Stimulated activated memory B cell treated with anti-CD40 and anti-IgM and Interleukin-4, amounts not matched to agents 10 μg/mL and 1 μg/mL and 100 μg/mL, for 72 hours (primary cell): ENCODE measurements around the gene HNRNPLL.

Experiments used
- ATAC-seq: fragments of 150-1000 bp; cut with Tn5 transposase; 2 replicates; pipeline ENCODE4 v1.10.0; 2021
- H3K27ac Mint-ChIP-seq: one replicate; pipeline ENCODE4 v1.8.0; 2022; ENCODE audit warnings: mild to moderate bottlenecking, mixed read lengths
- H3K27me3 Mint-ChIP-seq: one replicate; pipeline ENCODE4 v1.8.0; 2022; ENCODE audit warnings: mixed read lengths
- H3K36me3 Mint-ChIP-seq: one replicate; pipeline ENCODE4 v1.8.0; 2022; ENCODE audit warnings: mixed read lengths
- H3K4me1 Mint-ChIP-seq: one replicate; pipeline ENCODE4 v1.8.0; 2022; ENCODE audit warnings: mixed read lengths
- H3K4me3 Mint-ChIP-seq: one replicate; pipeline ENCODE4 v1.8.0; 2022; ENCODE audit warnings: mild to moderate bottlenecking, moderate library complexity, mixed read lengths
- H3K9me3 Mint-ChIP-seq: one replicate; pipeline ENCODE4 v1.8.0; 2022; ENCODE audit warnings: mixed read lengths

HNRNPLL gene

DNA sequence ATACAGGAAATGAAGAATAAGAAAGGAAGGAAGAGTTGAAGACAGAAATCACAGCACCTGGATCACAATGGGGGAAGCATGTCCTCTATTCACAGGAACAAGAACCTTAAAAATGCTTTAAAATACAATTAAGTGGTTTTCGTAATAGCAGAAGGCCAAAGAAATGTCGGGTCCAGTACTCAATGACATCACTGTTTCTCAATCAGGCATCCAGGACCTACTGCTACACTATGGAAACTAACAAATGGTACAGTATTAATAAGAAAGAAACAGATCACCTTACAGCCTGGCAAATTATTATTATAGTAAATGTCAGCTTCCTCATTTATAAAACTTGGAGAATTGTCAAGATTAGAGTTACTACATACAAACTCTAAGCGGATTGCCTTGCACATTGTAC is 15.8 kb downstream of the HNRNPLL start:
- no peak overlapping the region for H3K4me3 Mint-ChIP-seq
- H3K36me3 Mint-ChIP-seq, result peaks cover 5% of the 10 kb centered on the region
- H3K4me1 Mint-ChIP-seq, result no peaks in the 10 kb centered on the region
- no peak overlapping the region for H3K27ac Mint-ChIP-seq
- H3K9me3 Mint-ChIP-seq, result no peaks in the 10 kb centered on the region
- no peak for ATAC-seq
- H3K27me3 Mint-ChIP-seq, result peaks cover 34% of the 10 kb centered on the region

DNA sequence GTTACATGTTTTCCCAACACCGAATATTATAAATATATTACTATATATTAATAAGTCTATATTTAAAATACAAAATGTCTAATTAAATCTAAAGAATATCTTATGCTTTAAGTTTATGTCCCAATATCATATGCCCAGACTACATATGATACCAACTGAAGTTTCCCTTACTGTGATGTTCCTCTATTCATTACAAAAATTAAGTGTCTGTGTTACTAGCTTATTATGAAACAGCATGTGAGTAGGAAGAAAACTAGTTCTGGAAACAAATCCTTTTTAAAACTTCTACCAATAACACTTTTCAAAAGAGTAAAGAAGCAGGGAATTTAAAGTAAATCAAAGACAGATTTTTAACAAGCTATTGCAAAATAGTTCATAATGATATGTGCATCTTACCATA is 17.8 kb downstream of the HNRNPLL start:
- no peak overlapping the region for H3K27ac Mint-ChIP-seq
- H3K9me3 Mint-ChIP-seq, result no peaks in the 10 kb centered on the region
- ATAC-seq, result no peak
- H3K36me3 Mint-ChIP-seq, result peaks cover 5% of the 10 kb centered on the region
- no peak overlapping the region for H3K4me3 Mint-ChIP-seq
- H3K27me3 Mint-ChIP-seq, result peaks cover 27% of the 10 kb centered on the region
- no peaks in the 10 kb centered on the region for H3K4me1 Mint-ChIP-seq

DNA sequence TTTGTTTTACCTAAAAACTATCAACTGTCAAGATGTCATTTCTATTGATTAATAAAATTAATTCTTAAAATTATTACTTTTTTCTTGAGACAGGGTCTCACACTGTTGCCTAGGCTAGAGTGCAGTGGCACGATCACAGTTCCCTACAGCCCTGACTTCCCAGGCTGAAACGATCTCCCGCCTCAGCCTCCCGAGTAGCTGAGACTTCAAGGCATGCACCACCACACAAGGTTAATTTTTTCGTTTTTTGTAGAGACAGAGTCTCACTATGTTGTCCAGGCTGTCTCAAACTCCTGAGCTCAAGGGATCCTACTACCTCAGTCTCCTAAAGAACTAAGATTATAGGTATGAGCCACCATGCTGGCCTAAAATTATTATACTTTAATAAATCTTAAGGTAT is 18.7 kb downstream of the HNRNPLL start:
- H3K4me3 Mint-ChIP-seq, result no peak overlapping the region
- no peak for ATAC-seq
- no peaks in the 10 kb centered on the region for H3K4me1 Mint-ChIP-seq
- H3K9me3 Mint-ChIP-seq, result no peaks in the 10 kb centered on the region
- peaks cover 5% of the 10 kb centered on the region for H3K36me3 Mint-ChIP-seq
- H3K27me3 Mint-ChIP-seq, result peaks cover 24% of the 10 kb centered on the region
- no peak overlapping the region for H3K27ac Mint-ChIP-seq

DNA sequence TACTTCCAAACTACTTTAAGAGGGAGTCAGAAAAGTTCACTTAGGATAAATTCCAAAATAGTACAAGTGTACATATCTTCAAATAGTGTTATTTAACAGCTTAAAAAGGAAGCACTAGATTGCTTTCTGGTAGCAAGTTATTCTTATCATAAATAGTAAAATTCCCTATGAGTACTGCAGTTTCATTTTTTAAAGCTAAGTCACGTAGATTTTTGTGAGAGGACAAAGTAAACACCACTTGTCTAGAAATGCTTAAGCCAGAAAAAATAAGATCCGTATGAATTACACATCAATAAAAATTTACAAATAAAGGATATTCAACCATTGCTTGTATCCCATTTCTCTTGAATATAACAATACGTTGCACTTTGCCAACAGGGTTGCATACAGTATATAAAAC is 19.2 kb downstream of the HNRNPLL start:
- ATAC-seq, result no peak
- Mint-ChIP-seq H3K36me3 (peaks cover 5% of the 10 kb centered on the region), H3K4me1 (no peaks in the 10 kb centered on the region), H3K27ac (no peak overlapping the region), H3K9me3 (no peaks in the 10 kb centered on the region), H3K27me3 (peaks cover 26% of the 10 kb centered on the region), H3K4me3 (no peak overlapping the region)

DNA sequence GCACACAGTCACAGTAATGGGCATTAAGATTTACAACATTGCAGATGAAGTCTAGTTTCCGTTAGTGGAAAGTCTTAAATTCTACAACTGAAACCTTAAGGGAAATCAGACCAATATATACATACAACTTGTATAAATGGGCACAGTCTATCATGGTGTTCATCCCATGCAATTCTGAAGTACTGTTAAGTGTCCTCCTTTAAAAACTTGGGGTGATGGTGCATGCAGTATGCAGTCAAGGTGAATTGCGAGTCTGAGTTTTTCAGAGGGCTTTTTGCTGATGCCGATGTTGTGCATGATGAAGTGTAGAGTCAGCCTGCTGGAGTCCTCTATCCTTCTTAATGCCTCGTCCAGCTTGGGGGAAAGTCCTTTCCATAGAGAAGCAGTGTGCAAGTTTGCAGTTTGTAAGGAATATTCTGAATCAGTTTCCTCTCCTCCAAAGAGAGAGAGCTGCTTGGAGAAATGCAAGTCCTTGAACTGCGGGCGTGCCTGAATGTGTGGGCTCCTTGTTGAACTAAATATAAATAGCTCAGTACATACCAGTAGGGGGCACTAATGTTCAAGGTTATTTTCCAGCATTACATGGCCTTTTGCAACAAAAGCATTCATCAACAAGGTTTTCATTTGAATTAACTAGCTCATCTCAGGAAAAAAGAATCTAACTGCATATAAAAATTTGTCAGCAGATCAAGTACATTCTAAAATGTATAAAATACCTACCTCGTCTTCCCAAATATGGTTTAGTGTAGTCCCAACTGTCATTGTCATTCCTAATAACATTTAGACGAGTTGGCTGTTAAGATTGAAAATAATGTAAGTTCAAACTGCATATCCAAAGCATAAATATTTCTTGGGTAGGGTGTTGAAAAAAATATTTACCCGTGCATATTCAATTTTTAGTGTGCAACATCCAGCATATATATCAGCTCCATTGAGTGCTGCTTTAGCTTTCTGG is 21.3 kb downstream of the HNRNPLL start:
- peaks cover 18% of the 10 kb centered on the region for H3K27me3 Mint-ChIP-seq
- ATAC-seq, result no peak
- H3K4me3 Mint-ChIP-seq, result no peak overlapping the region
- H3K36me3 Mint-ChIP-seq, result no peaks in the 10 kb centered on the region
- no peaks in the 10 kb centered on the region for H3K9me3 Mint-ChIP-seq
- no peak overlapping the region for H3K27ac Mint-ChIP-seq
- H3K4me1 Mint-ChIP-seq, result no peaks in the 10 kb centered on the region

DNA sequence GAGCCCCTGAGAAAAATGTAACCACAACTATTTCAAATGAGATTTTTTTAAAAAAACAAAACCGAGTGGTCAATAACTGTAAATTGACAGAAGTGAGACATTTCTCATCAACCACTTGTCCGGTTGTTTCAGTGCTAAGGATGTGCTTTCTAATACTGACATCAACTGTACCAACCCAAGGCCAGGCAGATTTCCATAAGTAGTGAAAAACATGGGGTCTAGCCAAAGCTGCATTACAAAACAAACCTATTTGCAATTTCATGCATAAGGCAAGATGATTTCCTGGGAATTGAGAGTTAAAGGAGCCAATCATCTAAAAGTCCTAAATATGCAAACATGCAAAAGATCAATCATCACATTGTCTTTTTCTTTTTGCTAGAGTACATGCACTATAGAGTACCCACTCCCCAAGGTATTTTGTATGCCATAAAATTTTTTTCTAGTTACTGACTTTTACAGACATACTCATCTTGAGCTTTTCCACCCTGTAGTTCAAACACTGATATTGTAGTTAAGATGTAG is 22.6 kb downstream of the HNRNPLL start:
- Mint-ChIP-seq H3K4me3 (no peak overlapping the region), H3K36me3 (no peaks in the 10 kb centered on the region), H3K27me3 (peaks cover 23% of the 10 kb centered on the region), H3K27ac (no peak overlapping the region), H3K9me3 (no peaks in the 10 kb centered on the region), H3K4me1 (no peaks in the 10 kb centered on the region)
- ATAC-seq, result no peak

DNA sequence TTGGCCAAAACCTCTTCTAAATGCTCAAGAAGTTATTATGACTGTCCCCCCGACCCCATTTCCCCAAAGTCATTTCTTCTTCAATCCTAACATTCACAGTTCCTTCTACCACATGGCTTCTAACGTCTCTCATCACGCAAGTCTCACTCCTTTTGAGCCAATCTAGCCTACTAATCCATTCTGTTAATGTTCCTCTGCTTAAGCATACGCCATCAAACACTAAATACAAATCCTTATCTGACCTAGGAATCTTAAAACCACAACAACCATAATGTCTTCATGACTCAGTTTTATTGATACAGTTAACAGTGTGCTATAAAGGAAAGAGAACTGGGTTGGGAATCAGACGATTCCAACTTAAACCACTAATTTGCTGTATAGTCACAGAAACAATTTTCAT is 23.9 kb downstream of the HNRNPLL start:
- no peak for ATAC-seq
- H3K36me3 Mint-ChIP-seq, result no peaks in the 10 kb centered on the region

DNA sequence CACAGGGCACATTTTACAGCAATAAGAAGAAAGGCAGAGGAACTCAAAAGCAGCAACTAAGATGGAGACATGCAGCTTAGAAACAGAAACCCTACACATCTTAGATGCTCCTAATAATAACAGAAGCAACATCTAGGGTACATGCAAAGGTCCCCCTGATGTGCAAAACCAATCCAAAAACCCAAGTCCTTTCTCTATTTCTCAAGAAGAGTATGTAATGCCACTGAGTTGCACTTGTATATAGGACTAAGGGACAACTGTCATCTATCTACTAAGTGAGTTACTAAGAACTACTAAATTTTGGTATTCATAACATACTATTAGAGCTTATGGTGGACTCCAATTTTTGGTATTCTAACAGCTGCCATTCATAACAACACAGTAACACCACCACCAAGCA is 28.4 kb downstream of the HNRNPLL start:
- H3K36me3 Mint-ChIP-seq, result no peaks in the 10 kb centered on the region
- no peak overlapping the region for H3K27ac Mint-ChIP-seq
- H3K4me3 Mint-ChIP-seq, result no peak overlapping the region
- no peaks in the 10 kb centered on the region for H3K4me1 Mint-ChIP-seq
- ATAC-seq, result no peak
- H3K27me3 Mint-ChIP-seq, result peaks cover 23% of the 10 kb centered on the region
- no peaks in the 10 kb centered on the region for H3K9me3 Mint-ChIP-seq

More for the DNA sequence above, 23.9 kb downstream of the HNRNPLL start:
- no peaks in the 10 kb centered on the region for H3K9me3 Mint-ChIP-seq
- no peaks in the 10 kb centered on the region for H3K4me1 Mint-ChIP-seq
- peaks cover 23% of the 10 kb centered on the region for H3K27me3 Mint-ChIP-seq
- no peak overlapping the region for H3K27ac Mint-ChIP-seq
- no peak overlapping the region for H3K4me3 Mint-ChIP-seq

DNA sequence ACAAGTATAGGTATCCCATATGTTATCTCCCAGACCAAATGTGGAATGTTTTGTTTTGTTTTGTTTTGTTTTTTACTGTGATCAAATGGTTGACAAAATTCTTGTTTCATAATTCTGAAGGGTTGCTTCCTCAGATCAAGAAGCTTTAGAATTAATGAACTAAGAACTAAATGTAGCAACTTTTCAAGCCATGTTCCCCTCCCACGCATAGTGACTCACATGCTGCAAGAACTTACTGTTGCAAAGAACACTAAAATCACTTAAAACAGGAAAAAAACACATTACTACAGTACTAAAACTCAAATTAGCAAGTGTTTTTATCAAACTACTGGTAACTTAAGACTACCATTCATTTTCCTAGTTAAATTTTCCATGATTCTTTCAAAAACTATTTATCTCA is 30.6 kb downstream of the HNRNPLL start:
- peaks cover 15% of the 10 kb centered on the region for H3K27me3 Mint-ChIP-seq
- ATAC-seq, result no peak
- no peaks in the 10 kb centered on the region for H3K9me3 Mint-ChIP-seq
- H3K27ac Mint-ChIP-seq, result no peak overlapping the region
- H3K4me1 Mint-ChIP-seq, result no peaks in the 10 kb centered on the region
- no peaks in the 10 kb centered on the region for H3K36me3 Mint-ChIP-seq
- no peak overlapping the region for H3K4me3 Mint-ChIP-seq

DNA sequence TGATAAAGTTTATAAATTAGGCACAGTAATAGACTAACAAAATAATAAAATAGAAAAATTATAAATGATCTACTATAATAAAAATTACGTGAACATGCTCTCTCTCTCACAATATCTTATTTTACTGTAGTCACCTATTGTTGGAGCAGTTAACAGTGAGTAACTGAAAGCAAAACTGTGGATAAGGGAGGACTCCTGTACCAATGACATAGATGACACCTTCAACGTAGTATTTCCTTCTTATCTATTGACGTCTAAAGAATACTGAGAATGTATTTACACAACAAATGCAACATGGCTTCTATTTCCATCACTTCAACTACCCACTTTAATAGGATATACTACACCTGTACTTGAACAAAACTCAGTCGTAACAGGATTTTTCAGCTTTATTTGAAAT is 31.5 kb downstream of the HNRNPLL start:
- H3K4me1 Mint-ChIP-seq, result no peaks in the 10 kb centered on the region
- no peaks in the 10 kb centered on the region for H3K36me3 Mint-ChIP-seq
- H3K9me3 Mint-ChIP-seq, result no peaks in the 10 kb centered on the region
- H3K27me3 Mint-ChIP-seq, result peaks cover 9% of the 10 kb centered on the region
- no peak overlapping the region for H3K27ac Mint-ChIP-seq
- no peak for ATAC-seq
- H3K4me3 Mint-ChIP-seq, result no peak overlapping the region

DNA sequence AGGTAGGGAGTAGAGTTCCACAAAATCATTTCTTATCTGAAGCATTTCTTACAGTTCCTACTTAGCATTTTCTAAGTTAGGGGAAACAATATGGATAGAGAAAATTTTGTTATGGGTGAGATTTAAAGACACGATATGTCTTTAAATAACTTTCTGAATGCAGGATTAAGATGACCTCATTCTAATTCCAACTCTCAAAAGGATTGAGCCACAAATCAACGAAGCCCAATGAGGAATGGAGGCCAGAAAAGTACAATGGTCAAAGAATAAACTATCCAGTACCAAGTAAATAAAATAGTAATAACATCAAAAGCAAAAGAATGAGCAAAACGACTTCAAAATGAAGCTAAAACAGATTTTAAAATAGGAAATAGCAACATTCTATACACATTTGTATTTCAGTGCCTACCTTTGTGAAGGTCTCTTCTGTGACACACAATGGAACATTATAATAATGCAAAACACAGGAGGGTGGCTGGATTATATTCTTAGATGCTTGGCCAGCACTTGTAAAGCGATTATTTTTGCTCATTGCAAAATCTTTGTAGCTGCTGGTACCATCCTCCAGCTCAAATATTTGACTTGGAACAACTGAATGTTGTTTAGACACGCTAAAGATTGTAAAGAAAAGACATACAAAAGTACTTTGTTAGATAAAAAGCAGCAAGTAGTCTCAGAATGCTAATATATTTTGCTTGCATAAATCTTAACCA is 33.8 kb downstream of the HNRNPLL start:
- Mint-ChIP-seq H3K27me3 (no peaks in the 10 kb centered on the region), H3K9me3 (no peaks in the 10 kb centered on the region), H3K27ac (no peak overlapping the region), H3K4me1 (no peaks in the 10 kb centered on the region), H3K36me3 (no peaks in the 10 kb centered on the region), H3K4me3 (no peak overlapping the region)
- no peak for ATAC-seq

DNA sequence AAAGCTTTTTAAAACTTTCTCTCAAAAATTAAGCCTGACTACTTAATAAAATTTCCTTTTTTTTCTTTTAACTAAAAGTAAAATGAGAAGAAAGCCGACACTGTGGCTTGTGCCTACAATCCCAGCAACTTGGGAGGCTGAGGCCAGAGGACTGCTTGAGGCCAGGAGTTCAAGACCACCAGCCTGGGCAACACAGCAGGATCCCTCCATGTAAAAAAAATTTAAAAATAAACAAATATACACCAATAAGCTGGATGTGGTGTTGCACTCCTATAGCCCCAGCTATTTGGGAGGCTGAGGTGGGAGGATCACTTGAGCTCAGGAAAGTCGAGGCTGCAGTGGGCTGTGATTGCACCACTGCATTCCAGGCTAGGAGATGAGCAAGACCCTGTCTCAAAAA is 37.4 kb downstream of the HNRNPLL start:
- H3K36me3 Mint-ChIP-seq, result no peaks in the 10 kb centered on the region
- no peak overlapping the region for H3K4me3 Mint-ChIP-seq
- H3K27ac Mint-ChIP-seq, result no peak overlapping the region
- ATAC-seq, result no peak
- no peaks in the 10 kb centered on the region for H3K4me1 Mint-ChIP-seq
- no peaks in the 10 kb centered on the region for H3K27me3 Mint-ChIP-seq
- no peaks in the 10 kb centered on the region for H3K9me3 Mint-ChIP-seq

DNA sequence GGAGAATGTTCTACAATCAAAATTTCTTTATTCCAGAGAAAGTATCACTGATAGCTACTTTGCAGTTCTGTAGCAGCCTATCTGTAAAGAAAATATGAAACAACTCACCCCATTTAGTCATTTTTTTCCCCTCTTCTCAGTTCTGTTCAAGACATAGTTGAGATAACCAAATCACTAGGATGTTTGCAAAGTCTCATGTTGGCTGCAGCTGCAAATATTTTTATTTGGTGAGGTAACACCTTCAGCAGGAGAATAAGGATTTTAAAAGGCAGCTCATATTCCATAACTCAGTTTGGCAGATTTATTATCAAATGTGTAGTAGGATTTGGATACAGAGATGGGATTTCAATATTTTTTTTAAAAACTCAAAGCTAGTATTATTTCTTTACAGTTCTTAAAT is 41.0 kb downstream of the HNRNPLL start:
- H3K27ac Mint-ChIP-seq, result no peak overlapping the region
- peaks cover 6% of the 10 kb centered on the region for H3K4me1 Mint-ChIP-seq
- no peak overlapping the region for H3K4me3 Mint-ChIP-seq
- no peak for ATAC-seq
- no peaks in the 10 kb centered on the region for H3K9me3 Mint-ChIP-seq
- no peaks in the 10 kb centered on the region for H3K27me3 Mint-ChIP-seq
- H3K36me3 Mint-ChIP-seq, result no peaks in the 10 kb centered on the region

DNA sequence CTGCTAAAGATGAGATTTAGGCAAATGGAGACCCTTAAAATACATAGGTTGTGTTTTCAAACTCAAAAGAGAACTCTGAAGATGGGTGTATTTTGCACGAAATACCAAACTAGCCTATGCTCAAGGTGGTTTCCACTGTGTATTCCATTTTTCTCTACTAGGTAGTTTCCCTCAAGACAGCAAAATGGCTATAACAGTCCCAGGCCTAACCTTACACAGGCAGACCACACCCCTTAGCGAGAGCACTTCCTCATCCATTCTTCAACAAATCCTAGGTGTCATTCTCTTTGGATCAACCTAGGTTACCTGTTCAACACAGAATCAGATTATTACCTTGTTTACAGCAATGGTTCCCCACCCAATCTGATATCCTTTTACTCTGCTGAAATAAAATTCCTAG is 42.6 kb downstream of the HNRNPLL start:
- Mint-ChIP-seq H3K36me3 (no peaks in the 10 kb centered on the region), H3K9me3 (no peaks in the 10 kb centered on the region), H3K4me3 (no peak overlapping the region), H3K4me1 (peaks cover 6% of the 10 kb centered on the region), H3K27me3 (no peaks in the 10 kb centered on the region), H3K27ac (no peak overlapping the region)
- no peak for ATAC-seq

DNA sequence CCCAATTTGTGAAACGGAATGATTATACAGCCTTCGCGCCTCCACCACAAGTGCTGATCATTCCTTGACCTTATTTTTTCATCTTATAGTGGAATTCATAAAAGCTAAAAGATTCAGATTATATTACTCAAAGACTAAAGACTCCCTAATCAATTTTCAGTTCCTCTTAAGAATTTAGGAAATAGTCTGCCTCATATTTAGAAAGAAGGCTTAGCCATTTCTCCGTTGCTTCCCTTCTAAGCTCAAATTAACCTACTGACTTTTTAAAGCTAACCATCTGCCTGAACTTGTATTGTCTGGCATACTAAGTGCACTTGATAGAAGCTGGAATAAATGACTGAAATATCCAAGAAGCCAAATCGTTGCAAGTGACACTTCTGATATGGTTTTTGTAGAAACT is 44.7 kb downstream of the HNRNPLL start:
- H3K27me3 Mint-ChIP-seq, result no peaks in the 10 kb centered on the region
- H3K27ac Mint-ChIP-seq, result no peak overlapping the region
- no peaks in the 10 kb centered on the region for H3K9me3 Mint-ChIP-seq
- ATAC-seq, result no peak
- H3K36me3 Mint-ChIP-seq, result no peaks in the 10 kb centered on the region
- peaks cover 6% of the 10 kb centered on the region for H3K4me1 Mint-ChIP-seq
- no peak overlapping the region for H3K4me3 Mint-ChIP-seq

DNA sequence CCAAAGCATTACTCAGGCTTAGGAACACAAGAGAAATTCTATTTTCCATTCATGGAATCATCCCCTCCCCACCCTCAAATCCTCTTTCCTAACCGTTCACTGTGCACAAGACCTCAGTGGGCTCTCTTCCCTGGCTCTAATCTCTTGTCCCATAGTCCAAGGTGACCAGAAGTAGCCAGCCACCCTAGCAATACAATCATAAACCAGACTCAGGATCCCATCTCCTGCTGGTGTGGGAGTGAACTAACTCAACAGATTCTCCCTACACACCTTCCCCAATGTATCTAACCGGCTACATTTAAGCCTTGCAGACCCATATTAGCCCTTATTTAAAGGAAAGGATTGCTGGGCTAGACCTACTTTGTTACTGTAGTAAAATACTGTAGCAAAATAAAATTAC is 45.5 kb downstream of the HNRNPLL start:
- peaks cover 7% of the 10 kb centered on the region for H3K27me3 Mint-ChIP-seq
- ATAC-seq, result no peak
- no peaks in the 10 kb centered on the region for H3K9me3 Mint-ChIP-seq
- H3K4me3 Mint-ChIP-seq, result no peak overlapping the region
- peaks cover 6% of the 10 kb centered on the region for H3K4me1 Mint-ChIP-seq
- H3K27ac Mint-ChIP-seq, result no peak overlapping the region
- no peaks in the 10 kb centered on the region for H3K36me3 Mint-ChIP-seq
